Colon (tissue), 2 donors: ENCODE data around the gene CHFR.
"Not testable (repeated sequence)": the region's sequence is repeated elsewhere in the genome, so short reads cannot be mapped to it uniquely, and the experiment has no call there.

ENCODE experiments used
- FAIRE-seq: peaks from 2 replicates; lab custom pipeline; 2012; peaks lifted over from hg19 to GRCh38; lab: Jason Lieb, UNC
- donor health status: control.
- donor health status: control.

Gene CHFR

DNA sequence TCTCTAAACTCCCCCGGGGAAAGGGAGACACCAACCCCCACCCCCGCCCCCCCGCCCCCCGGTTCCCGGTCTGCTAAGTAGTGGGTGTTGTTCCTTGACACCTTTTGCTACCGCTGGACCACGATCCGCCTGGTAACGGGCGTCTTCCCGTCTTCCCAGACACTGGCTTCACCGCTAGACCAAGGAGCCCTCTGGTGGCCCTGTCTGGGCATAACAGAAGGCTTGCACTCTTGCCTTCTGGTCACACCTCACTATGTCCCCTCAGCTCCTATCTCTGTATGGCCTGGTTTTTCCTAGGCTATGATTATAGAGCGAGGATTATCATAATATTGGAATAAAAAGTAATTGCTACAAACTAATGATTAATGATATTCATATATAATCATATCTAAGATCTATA lies 78.0 kb downstream of the CHFR start:
- not testable (repeated sequence) for FAIRE-seq

DNA sequence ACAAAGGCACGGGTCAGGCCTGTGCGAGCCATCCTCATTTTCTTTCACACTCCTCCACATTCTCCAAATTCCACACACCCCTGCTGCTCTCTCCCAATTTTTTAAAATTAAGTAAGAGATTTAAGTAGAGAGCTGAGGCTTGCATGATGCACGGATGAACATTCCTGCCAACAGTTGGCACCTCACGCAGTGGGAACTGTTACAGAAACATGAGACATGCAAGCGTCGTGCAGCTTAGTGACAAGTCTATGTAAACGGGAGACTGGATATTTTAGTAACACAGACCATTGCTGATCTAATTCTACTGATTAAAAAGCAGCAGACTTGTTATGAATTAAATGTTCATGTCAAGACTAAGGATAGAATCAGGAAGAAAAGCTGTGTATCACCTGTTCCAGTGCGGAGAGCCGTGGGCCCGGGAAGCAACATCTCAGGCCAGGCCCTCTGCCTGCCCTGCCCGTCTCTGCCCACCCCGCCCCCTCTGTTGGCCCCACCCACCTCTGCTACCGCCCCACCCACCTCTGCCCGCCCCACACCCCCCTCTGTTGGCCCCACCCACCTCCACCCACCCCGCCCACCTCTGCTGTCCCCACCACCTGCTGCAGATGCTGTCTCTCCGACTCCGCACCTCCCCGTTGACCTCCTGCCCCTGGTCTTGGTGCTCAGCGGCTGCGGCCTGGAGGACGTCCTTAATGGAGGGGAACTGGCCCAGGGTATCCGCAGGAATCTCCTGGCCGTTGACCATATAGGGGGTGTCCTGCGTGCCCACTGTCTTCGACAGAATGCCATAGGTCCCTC lies 79.9 kb downstream of the CHFR start:
- no peak for FAIRE-seq

- FAIRE-seq, result no peak
These were observed 80.5 kb downstream of the CHFR start for GRCh38 chr12:132806857-132807256.

- no peak for FAIRE-seq
These were observed 83.0 kb downstream of the CHFR start for GRCh38 chr12:132804426-132804861.

DNA sequence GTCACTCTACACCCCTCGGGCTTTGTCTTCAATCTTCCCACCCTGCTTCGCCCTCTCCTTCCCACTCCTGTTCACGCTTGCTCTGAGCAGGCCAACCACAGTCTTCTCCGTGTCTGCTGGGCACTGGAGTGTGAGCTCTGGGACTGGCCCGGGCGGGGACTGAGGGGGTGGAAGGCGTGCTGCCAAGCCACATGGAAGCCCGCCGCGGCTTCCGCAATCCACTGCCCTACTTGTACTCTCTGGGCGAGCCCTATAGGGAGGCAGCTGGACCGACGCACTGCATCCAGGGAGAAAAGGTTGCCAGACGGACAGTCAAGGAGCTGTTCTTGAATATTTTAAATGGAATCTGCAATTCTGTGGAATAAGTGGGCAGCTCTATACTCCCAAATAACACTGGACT lies 83.5 kb downstream of the CHFR start:
- FAIRE-seq, result no peak

- no peak for FAIRE-seq
These were observed 84.3 kb downstream of the CHFR start for GRCh38 chr12:132803125-132803524.

DNA sequence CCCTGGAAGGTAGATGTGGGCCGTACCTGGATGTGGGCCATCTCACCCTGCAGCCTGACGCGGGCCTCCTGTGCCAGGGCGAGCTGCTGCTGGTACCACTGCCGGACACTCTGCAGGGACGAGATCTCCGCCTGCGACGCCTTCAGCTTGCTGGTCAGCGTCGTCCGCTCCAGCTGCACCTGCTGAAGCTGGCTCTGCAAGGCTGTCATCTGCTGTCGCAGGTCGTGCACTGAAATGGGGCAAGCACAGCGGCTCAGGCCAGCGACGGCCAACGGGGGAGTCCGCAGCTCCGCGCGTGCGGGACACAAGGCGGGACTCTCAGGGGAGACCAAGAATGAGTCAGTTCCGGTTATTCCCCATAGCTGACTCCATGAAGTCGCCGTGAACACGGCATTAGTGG lies 85.7 kb downstream of the CHFR start:
- no peak for FAIRE-seq

GRCh38 chr12:132798836-132799235 lies 88.6 kb downstream of the CHFR start:
- no peak for FAIRE-seq

DNA sequence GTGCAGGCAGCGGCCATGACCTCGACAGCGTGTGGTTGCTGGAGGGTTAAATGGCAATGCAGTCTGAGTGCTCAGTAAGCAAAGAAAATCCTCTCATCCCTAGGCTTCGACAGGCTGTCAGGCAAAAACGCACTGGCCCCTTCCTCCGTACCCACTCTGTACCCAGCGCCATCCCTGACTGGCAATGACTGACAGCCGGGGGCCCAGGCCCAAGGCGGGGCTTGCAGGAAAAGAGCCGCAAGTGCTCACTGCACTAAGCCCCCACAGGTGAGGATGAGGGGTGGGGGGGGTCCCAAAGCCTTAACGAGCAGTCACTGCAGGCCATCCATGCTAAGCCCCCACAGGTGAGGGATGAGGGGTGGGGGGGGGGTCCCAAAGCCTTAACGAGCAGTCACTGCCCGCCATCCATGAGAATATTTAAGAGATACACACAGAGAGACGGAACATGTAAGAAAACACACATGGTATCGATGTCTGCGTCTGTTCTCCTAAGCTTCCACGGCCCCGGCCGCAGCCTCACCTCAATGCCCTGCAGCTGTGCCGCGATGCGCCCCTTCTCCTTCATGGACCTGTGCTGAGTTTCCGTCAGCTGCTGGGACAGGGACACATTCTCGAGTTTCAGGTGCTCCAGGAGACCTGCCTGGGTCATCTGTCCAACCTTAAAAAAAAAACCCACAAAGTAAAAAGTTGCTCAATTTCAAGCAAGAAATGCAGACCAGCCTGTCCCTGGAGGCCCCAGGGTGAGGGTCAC lies 89.4 kb downstream of the CHFR start:
- no peak for FAIRE-seq

DNA sequence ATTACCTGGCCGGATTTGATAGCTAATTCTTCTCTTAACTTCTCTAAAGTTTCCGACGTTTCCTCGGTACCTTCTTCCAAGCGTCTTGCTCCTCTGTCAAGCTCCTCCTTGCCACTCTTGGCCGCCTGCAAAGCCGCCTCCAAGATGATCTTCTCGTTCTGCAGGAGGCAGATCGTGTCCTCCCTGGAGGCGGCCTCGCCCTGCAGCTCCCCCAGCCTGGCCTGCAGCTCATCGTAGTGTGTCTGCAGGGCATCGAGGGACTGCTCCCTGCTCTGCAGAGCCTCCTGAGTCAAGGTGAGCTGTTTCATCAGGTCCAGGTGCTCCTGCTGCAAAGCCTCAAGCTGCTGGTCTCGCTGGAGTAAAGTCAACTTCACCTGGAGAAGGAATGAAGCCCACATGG lies 91.6 kb downstream of the CHFR start:
- FAIRE-seq, result no peak

- FAIRE-seq, result not testable (repeated sequence)
These were observed 95.5 kb downstream of the CHFR start for GRCh38 chr12:132791940-132792339.

- FAIRE-seq, result no peak
These were observed 98.3 kb downstream of the CHFR start for GRCh38 chr12:132789099-132789471.

GRCh38 chr12:132788375-132789098 lies 98.9 kb downstream of the CHFR start:
- FAIRE-seq, result no peak

DNA sequence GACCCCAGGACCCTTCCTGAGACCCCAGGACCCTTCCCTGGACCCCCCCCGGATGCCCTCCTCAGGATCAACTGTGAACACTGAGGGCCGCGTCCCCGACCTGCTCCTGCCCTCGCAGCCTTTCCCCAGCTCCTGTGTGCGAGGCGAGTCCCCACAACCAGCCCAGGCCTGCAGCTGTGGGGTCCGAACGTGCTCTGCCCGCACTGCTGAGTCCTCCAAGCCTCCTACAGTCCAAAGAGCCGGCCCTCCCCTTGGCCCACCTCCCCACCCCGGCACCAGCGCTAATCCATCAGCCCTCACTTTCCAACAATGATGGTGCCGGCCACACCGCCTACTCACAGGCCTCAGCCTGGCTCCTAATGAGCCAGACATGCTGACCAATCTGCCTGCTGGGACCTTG lies 99.5 kb downstream of the CHFR start:
- FAIRE-seq, result no peak

DNA sequence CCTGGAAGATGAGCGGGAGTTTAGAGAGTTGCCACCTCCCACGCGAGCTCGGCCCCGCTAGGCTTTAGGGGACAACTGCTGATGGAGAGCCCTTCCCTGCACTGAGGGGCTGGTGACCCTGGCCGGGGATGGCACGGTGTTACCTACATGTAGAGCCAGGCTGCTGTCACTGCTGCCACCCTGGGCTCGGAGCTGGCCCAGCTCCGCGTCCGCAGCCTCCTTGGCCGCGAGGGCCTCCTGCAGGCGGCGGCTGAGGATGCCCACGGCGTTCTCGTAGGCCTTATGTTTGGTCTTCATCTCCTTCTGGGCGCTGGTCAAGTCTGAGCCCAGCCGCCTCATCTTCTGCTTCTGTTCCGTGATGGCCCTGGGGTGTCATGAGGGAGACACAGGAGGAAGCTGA lies 101.2 kb downstream of the CHFR start:
- FAIRE-seq, result no peak

- no peak for FAIRE-seq
These were observed 102.8 kb downstream of the CHFR start for GRCh38 chr12:132784580-132784979.

- no peak for FAIRE-seq
These were observed 103.4 kb downstream of the CHFR start for GRCh38 chr12:132783917-132784531.
